Upper lobe of right lung (tissue), 1 donor: ENCODE data around the gene COX7C. TPM values are rescaled to one million over a fixed set of nuclear protein-coding genes. Genes with fewer than 3 reads are reported as not detected.

Experiments used
- ATAC-seq: fragments of 200-7000 bp; cut with Tn5 transposase; one replicate; pipeline ENCODE4 v1.9.1; 2020; ENCODE audit warnings: mild to moderate bottlenecking, moderate library complexity
- DNase-seq: peaks from one replicate; pipeline ENCODE4 v3.0.0-alpha.2; 2020
- H3K27ac ChIP-seq: fragments of 200-600 bp; one replicate; pipeline ENCODE4 v1.8.0; 2022
- H3K27me3 ChIP-seq: fragments of 200-600 bp; one replicate; pipeline ENCODE4 v1.8.0; 2022; ENCODE audit warnings: mild to moderate bottlenecking
- H3K36me3 ChIP-seq: fragments of 200-600 bp; one replicate; pipeline ENCODE4 v1.8.0; 2022
- H3K4me1 ChIP-seq: fragments of 200-600 bp; one replicate; pipeline ENCODE4 v1.8.0; 2022
- H3K4me3 ChIP-seq: fragments of 200-600 bp; one replicate; pipeline ENCODE4 v1.8.0; 2022; ENCODE audit warnings: mild to moderate bottlenecking
- H3K9me3 ChIP-seq: fragments of 200-600 bp; one replicate; pipeline ENCODE4 v1.8.0; 2022
- CTCF ChIP-seq: fragments of 200-600 bp; IDR thresholded peaks from one replicate; pipeline ENCODE4 v1.8.0; 2022; ENCODE audit warnings: antibody characterized with exemption
- intact Hi-C: fragments of 100-400 bp; cut with DNase I; formaldehyde crosslinking; loops from one replicate; pipeline ENCODE4 v1.11.0; 2022
- total RNA-seq: library from RNA; stranded (reverse); fragmentation: NEBNext Ultra II Directional; extraction: Animal tissue kit (Norgen Biotek cat#: 25700); gene quantifications from one replicate; pipeline ENCODE4 v1.2.1, GENCODE V29; 2021
- donor health status: DM: no; HTN: yes; CAD: no; lungs with severe emphysema.

COX7C gene
- total RNA-seq, 1 donor from 2014 or later = 395 TPM

- no peaks in the 10 kb centered on the region for H3K4me1 ChIP-seq
- H3K27ac ChIP-seq = no peak overlapping the region
- ATAC-seq (no peak), DNase-seq (no peak)
- no peaks in the 10 kb centered on the region for H3K9me3 ChIP-seq
- no peaks in the 10 kb centered on the region for H3K36me3 ChIP-seq
- no peak overlapping the region for H3K4me3 ChIP-seq
- peaks cover 3% of the 10 kb centered on the region for H3K27me3 ChIP-seq
- TF ChIP-seq CTCF = no peak
- intact Hi-C loops = no loop called here
Observed at GRCh38 chr5:86596476-86596875, 21.3 kb upstream of the COX7C start.

- H3K4me1 ChIP-seq = no peaks in the 10 kb centered on the region
- H3K36me3 ChIP-seq = no peaks in the 10 kb centered on the region
- intact Hi-C loops = no loop called here
- H3K9me3 ChIP-seq = no peaks in the 10 kb centered on the region
- DNase-seq (no peak), ATAC-seq (no peak)
- H3K27me3 ChIP-seq = no peaks in the 10 kb centered on the region
- H3K4me3 ChIP-seq = no peak overlapping the region
- no peak for TF ChIP-seq CTCF
- no peak overlapping the region for H3K27ac ChIP-seq
Observed at GRCh38 chr5:86605881-86606280, 11.9 kb upstream of the COX7C start.

GRCh38 chr5:86613455-86613854 is 4.3 kb upstream of the COX7C start:
- H3K27me3 ChIP-seq = peaks cover 12% of the 10 kb centered on the region
- H3K4me3 ChIP-seq = no peak overlapping the region
- H3K9me3 ChIP-seq = no peaks in the 10 kb centered on the region
- DNase-seq (no peak), ATAC-seq (no peak)
- no peaks in the 10 kb centered on the region for H3K4me1 ChIP-seq
- H3K27ac ChIP-seq = no peak overlapping the region
- intact Hi-C loops = no loop called here
- no peaks in the 10 kb centered on the region for H3K36me3 ChIP-seq
- no peak for TF ChIP-seq CTCF

- H3K27me3 ChIP-seq = peaks cover 7% of the 10 kb centered on the region
- no peak for ATAC-seq
- no peak for DNase-seq
- H3K9me3 ChIP-seq = no peaks in the 10 kb centered on the region
- peaks cover 32% of the 10 kb centered on the region for H3K36me3 ChIP-seq
- peaks cover 10% of the 10 kb centered on the region for H3K4me1 ChIP-seq
- intact Hi-C loops = no loop called here
- H3K4me3 ChIP-seq = no peak overlapping the region
- no peak for TF ChIP-seq CTCF
- H3K27ac ChIP-seq = no peak overlapping the region
Observed at GRCh38 chr5:86617309-86617755, 409 bp upstream of the COX7C start.

- Histone ChIP-seq H3K27ac (no peak overlapping the region), H3K27me3 (no peaks in the 10 kb centered on the region), H3K36me3 (peaks cover 34% of the 10 kb centered on the region), H3K9me3 (no peaks in the 10 kb centered on the region), H3K4me1 (peaks cover 6% of the 10 kb centered on the region), H3K4me3 (no peak overlapping the region)
- TF ChIP-seq CTCF = no peak
- intact Hi-C loops = no loop called here
- DNase-seq = no peak
- ATAC-seq = no peak
Observed at GRCh38 chr5:86623785-86624483, 6.2 kb downstream of the COX7C start.

- no peak for TF ChIP-seq CTCF
- no peaks in the 10 kb centered on the region for H3K4me1 ChIP-seq
- peaks cover 24% of the 10 kb centered on the region for H3K36me3 ChIP-seq
- no peak for DNase-seq
- H3K27me3 ChIP-seq = no peaks in the 10 kb centered on the region
- intact Hi-C loops = no loop called here
- no peaks in the 10 kb centered on the region for H3K9me3 ChIP-seq
- no peak for ATAC-seq
- no peak overlapping the region for H3K4me3 ChIP-seq
- H3K27ac ChIP-seq = no peak overlapping the region
Observed at GRCh38 chr5:86625148-86625547, 7.4 kb downstream of the COX7C start.
